DMS153 treated with DMSO at 0.1 percent for 48 hours (cell line): Measurements from ENCODE around the gene LAMA5.

ENCODE experiments used
- DNase-seq: peaks from one replicate; lab custom pipeline; 2025; ENCODE audit not compliant: unreplicated experiment; lab: John Stamatoyannopoulos, UW

LAMA5 gene

GRCh38 chr20:62405108-62405980, 38.2 kb upstream of the LAMA5 start:
- DNase-seq, result no peak

- DNase-seq, result no peak
These were observed 37.6 kb upstream of the LAMA5 start for GRCh38 chr20:62404761-62405107.

GRCh38 chr20:62404112-62404665, 37.1 kb upstream of the LAMA5 start:
- no peak for DNase-seq

GRCh38 chr20:62403331-62403730, 36.2 kb upstream of the LAMA5 start:
- DNase-seq, result no peak

GRCh38 chr20:62402456-62403150, 35.5 kb upstream of the LAMA5 start:
- DNase-seq, result no peak

GRCh38 chr20:62401331-62401779, 34.2 kb upstream of the LAMA5 start:
- no peak for DNase-seq

GRCh38 chr20:62400541-62400940, 33.4 kb upstream of the LAMA5 start:
- no peak for DNase-seq

- DNase-seq, result no peak
These were observed 32.9 kb upstream of the LAMA5 start for GRCh38 chr20:62400021-62400420.

GRCh38 chr20:62398120-62398821, 31.2 kb upstream of the LAMA5 start:
- no peak for DNase-seq

- no peak for DNase-seq
These were observed 29.5 kb upstream of the LAMA5 start for GRCh38 chr20:62396367-62397239.

- DNase-seq, result no peak
These were observed 28.5 kb upstream of the LAMA5 start for GRCh38 chr20:62395311-62396242.

GRCh38 chr20:62394248-62395245, 27.4 kb upstream of the LAMA5 start:
- DNase-seq, result no peak

GRCh38 chr20:62393830-62394229, 26.7 kb upstream of the LAMA5 start:
- DNase-seq, result no peak

GRCh38 chr20:62393335-62393665, 26.2 kb upstream of the LAMA5 start:
- DNase-seq, result no peak

GRCh38 chr20:62392621-62393334, 25.7 kb upstream of the LAMA5 start:
- no peak for DNase-seq

- DNase-seq, result no peak
These were observed 24.9 kb upstream of the LAMA5 start for GRCh38 chr20:62392077-62392418.

- no peak for DNase-seq
These were observed 24.3 kb upstream of the LAMA5 start for GRCh38 chr20:62391165-62392076.
